ENCODE measurements around the gene PARK7.
A peak's percentile ranks its signal among the peaks of the same experiment; 100 is the strongest.

PARK7 gene

GRCh38 chr1:8018492-8019228 is 57.1 kb downstream of the PARK7 start:
- peak overlapping the region; percentile 20 for H3K4me3 ChIP-seq (ENCODE audit: low read depth, low read length)
- TF ChIP-seq, protein P1, sequence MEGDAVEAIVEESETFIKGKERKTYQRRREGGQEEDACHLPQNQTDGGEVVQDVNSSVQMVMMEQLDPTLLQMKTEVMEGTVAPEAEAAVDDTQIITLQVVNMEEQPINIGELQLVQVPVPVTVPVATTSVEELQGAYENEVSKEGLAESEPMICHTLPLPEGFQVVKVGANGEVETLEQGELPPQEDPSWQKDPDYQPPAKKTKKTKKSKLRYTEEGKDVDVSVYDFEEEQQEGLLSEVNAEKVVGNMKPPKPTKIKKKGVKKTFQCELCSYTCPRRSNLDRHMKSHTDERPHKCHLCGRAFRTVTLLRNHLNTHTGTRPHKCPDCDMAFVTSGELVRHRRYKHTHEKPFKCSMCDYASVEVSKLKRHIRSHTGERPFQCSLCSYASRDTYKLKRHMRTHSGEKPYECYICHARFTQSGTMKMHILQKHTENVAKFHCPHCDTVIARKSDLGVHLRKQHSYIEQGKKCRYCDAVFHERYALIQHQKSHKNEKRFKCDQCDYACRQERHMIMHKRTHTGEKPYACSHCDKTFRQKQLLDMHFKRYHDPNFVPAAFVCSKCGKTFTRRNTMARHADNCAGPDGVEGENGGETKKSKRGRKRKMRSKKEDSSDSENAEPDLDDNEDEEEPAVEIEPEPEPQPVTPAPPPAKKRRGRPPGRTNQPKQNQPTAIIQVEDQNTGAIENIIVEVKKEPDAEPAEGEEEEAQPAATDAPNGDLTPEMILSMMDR (conservative IDR thresholded peaks at IDR 0.05; ENCODE audit: low read depth, low read length) = no peak
- peak; percentile 49 for DNase-seq (ENCODE audit: low read depth)

GRCh38 chr1:8019229-8019620 is 57.7 kb downstream of the PARK7 start:
- DNase-seq (ENCODE audit: low read depth) = peak; percentile 28
- TF ChIP-seq, protein P1 (conservative IDR thresholded peaks at IDR 0.05; ENCODE audit: low read depth, low read length) = no peak
- H3K4me3 ChIP-seq (ENCODE audit: low read depth, low read length) = peak overlapping the region; percentile 0

GRCh38 chr1:8020032-8020431 is 58.5 kb downstream of the PARK7 start:
- peak overlapping the region; percentile 20 for H3K4me3 ChIP-seq (ENCODE audit: low read depth, low read length)
- DNase-seq (ENCODE audit: low read depth) = peak; percentile 72
- TF ChIP-seq, protein P1 (conservative IDR thresholded peaks at IDR 0.05; ENCODE audit: low read depth, low read length) = no peak

GRCh38 chr1:8021676-8022266 is 60.3 kb downstream of the PARK7 start:
- TF ChIP-seq, protein P1 (conservative IDR thresholded peaks at IDR 0.05; ENCODE audit: low read depth, low read length) = no peak
- DNase-seq (ENCODE audit: low read depth) = peak; percentile 50
- peak overlapping the region; percentile 86 for H3K4me3 ChIP-seq (ENCODE audit: low read depth, low read length)

DNA sequence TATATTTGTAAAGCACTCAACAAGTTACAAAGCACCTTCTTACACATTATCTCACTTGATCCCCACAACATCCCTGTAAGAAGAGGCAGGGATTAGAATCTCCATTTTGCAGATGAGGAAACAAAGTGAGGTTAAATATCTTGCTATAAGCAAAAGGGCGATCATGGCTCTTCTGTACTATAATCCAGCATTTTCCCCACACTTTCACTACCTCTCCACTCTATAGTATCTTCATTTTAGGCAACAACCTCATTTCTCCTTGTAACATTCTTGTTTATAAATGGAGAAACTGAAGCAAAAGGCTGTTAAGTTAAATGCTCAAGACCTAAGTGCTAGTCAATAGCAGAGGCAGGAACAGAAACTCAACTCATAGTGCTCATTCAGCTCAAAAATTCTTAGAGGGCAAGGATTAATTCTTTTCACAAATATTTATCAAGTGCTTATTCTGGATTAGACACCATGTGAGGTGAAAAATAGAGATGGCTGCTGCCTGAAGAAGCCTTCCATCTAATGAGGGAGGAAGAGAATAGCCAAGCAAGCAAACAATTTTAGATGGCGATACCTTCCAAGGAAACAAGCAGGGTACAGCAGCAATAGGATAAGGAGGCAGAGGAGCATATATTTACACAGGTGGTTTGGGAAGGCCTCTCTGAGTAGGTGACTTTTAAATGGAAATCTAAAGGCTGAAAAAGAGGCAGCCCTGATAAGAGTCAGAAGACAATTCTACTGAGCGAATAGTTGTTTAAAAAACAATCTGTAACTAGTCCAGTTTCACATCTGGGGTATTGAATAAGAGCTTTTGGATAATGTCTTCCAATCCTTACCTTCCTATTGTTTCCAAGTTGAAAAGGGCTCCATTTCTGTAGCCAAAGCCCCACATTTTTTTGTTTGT is 61.1 kb downstream of the PARK7 start:
- DNase-seq (ENCODE audit: low read depth) = peak; percentile 23
- peak overlapping the region; percentile 86 for H3K4me3 ChIP-seq (ENCODE audit: low read depth, low read length)
- TF ChIP-seq, protein P1 (conservative IDR thresholded peaks at IDR 0.05; ENCODE audit: low read depth, low read length) = no peak

DNA sequence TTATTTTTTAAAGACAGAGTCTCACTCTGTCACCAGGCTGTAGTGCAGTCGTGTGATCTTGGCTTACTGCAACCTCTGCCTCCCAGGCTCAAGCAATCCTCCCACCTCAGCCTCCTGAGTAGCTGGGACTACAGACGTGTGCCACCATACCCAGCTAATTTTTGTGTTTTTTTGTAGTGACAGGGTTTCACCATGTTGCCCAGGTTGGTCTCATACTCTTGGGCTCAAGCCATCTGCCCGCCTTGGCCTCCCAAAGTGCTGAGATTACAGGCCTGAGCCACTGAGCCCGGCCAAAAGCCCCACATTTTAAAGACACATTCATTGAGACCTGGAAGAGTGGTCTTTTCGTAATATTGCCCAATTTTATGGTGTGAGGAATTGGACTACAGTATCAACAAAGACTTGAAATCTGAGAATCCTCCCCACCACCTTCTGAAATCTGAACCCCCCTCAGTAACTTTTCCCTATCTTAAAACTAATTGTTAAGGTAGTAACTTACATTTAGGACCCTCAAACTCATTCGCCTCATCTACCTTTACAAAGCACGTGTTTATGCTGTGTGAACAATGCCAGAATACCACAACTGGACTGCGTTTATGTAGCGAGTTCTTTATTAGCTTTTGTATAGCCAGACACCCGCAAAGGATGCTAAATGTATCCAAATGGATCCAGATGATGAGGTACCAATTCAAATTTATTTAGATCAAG is 61.9 kb downstream of the PARK7 start:
- peak; percentile 23 for DNase-seq (ENCODE audit: low read depth)
- H3K4me3 ChIP-seq (ENCODE audit: low read depth, low read length) = peak overlapping the region; percentile 86
- TF ChIP-seq, protein P1 (conservative IDR thresholded peaks at IDR 0.05; ENCODE audit: low read depth, low read length) = no peak

All from choroid plexus epithelial cell (primary cell).